Pulmonary artery endothelial cell (primary cell): ENCODE data around the gene CPHXL. TPM values are rescaled to one million over a fixed set of nuclear protein-coding genes. Genes with fewer than 3 reads are reported as not detected.

Source experiments
- DNase-seq: peaks from one replicate; pipeline ENCODE4 v3.0.0-alpha.2; 2011; ENCODE audit warnings: low read depth, low spot score
- total RNA-seq: library from RNA; depleted of rRNA; stranded (reverse); fragments of >200 nt; gene quantifications from 2 replicates; pipeline ENCODE4 v1.2.3, GENCODE V29; 2014

CPHXL gene
- total RNA-seq, 1 donor from 2014 or later: not detected

DNA sequence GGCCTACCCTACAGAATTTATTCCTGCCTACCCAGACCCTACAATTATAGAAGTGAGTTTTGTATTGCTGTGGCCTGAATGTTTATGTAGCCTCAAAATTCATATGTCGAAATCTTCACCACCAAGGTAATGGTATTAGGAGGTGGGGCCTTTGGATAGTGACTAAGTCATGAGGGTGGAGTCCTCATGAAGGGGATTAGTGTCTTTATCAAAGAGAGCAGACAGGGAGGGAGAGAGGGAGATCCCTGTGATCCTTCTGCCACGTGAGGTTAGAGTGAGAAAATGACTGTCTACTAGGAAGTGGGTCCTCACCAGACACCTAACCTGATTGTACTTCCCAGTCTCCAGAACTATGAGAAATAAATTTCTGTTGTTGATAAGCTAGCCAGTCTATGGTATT, 24.0 kb downstream of the CPHXL start:
- no peak for DNase-seq

DNA sequence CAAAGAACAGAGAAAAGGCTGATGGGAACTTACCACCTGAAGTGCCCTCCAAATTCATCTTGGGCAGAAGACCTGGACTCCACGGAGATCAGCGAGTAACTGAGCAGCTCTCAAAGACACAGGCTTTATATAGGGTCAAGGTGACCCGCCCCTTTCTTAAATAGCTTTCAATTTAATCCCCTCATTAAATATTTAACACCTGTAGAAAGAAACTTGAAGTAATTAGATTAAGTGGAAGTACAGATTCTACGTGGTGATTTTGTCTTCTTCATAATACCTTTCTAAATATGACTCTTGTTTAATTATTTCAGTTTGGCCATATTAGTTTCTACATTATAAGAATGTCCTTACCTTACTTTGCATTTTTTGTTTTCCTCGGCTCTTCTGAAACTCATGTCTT, 24.9 kb downstream of the CPHXL start, which contains the start of gene DUXB:
TSS of gene DUXB (minus strand) at position 101 of the 400 bp plus-strand sequence. CDS start at position 58, 43 bp downstream.
- DNase-seq: no peak

DNA sequence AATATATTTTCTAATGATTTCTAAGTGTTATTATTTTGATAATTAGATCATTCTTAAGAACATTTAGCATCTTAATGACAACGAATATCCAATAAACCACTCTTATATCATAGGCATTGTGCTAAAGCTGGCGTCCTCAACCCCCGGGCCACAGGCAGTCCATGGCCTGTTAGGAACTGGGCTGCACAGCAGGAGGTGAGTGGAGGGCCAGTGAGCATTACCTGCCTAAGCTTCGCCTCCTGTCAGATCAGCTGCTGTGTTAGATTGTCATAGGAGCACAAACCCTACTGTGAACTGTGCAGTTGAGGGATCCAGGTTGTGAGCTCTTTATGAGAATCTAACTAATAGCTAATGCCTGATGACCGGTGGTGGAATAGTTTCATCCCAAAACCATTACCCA, 28.7 kb downstream of the CPHXL start:
- no peak for DNase-seq

DNA sequence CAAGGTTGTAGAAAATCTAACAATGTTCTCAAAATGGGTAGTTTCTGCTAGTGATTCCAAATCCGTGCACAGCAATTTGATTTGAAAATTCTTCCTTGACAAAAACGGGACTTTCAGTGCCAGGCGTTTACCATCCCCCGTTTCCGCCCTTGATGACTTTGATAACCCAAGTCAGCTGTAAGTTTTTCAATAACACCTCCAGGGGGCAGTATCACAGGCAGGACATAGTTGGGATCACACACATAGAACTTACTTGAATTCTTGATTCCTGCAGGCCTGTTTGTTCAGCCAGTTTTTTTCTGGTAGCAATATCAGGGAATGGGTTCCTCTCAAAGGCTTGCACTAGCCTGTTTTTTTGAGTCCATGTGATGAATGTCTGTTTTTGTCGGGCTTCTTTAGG, 30.6 kb downstream of the CPHXL start:
- DNase-seq: no peak

DNA sequence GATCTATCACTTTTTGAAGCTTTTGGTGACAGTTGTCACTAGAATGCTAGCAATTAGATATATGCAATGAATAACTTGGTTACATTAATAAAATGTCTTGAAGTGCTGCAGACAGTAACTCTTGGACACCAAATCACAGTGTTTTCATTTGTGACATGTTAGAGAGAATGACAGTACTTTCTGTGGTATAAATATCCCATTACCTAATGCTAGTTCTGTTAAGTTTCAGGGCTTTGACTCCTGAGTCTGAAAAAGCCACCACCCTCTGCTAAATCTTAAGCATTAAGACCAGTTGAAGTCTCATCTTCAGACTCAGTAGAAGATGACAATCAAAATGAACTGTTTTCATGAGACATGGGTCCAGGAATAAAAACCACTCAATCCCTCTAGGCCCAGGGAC, 38.9 kb downstream of the CPHXL start:
- DNase-seq: no peak

DNA sequence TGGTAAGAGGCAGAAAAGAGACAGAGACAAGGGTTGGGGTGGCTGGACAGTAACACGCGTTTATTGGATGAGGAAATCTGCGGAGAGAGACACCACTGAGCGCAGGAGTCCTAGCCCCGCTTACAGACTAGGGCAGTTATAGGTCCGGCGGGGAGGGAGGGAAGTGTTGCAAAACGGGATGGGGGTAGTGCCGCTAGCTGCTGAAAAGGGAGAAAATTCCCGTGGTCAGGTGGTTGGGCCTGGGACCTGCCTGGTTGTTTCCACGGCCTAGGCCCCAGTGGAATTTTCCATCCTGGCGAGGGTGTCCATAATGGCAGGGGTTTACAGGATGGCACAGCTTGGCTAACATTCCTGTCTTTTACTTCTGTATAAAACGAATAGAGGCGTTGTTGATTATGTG, 44.0 kb downstream of the CPHXL start:
- no peak for DNase-seq

DNA sequence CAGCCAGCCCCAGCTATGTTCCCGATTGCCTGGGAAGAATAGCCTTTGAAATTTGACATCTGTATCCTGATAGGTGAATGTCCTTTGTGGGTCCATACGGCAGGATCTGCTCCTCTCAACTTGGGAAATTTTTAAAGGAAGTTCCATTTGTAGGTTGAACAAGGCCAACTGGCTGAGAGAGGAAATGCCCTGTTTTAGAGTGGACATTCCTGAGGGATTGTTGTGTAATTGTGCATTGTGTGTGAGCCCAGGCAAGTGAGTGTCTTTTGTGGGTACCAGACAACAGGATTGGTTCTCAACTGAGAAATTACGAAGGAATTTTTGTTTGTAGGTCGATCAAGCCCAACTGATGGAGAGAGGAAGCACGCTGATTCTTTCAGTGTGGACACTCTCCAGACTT, 46.9 kb downstream of the CPHXL start:
- no peak for DNase-seq

DNA sequence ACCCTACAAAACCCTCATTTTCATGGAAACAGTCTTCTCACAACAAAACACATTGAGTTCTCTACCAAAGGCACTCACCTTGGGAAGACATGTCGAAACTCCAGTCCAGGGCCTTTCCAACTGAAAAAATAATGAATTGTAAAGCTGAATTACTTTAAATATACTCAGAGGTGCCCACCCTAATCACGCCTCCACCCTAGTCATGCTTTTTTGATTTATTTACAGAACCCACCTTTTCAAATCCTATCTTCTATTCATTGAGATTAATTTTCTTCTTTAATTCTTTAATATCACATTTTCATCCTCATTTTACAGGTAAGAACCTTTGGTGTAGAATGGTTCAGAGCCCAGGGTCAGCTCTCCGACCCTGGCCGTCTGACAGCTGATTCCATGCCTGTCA, 49.4 kb downstream of the CPHXL start, which contains the start of gene CPHXL2:
TSS of gene CPHXL2 (minus strand) at position 101 of the 400 bp plus-strand sequence. CDS start at position 91, 10 bp downstream.
- no peak for DNase-seq

DNA sequence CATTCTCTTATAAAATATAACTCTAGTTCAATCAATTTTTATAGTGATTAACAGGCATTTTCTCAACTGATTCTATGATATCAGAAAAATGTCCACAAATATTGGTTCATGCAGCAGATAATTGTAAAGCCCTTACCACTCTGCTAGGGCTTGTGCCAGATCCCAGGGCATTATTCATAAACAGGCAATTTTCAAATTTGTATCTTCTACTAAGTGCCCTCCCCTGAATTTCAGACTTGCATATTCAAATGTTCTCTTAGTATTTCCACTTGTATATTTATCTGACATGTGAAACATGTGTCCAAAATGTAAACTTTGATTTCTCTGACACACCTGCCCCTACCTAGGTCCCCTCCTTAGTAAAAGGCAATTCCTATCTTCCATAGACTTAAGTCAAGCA, 58.8 kb downstream of the CPHXL start:
- no peak for DNase-seq

Other genes starting within 250 kb of the CPHXL start
- gene CHST6, start 231.0 kb downstream of the CPHXL start, total RNA-seq: 1.5 and 2.1 TPM in 2 replicates
- gene CHST5, start 190.4 kb downstream of the CPHXL start, total RNA-seq: not detected in 2 replicates
- 15.0 and 19.2 TPM in 2 replicates for gene TMEM231, start 170.2 kb downstream of the CPHXL start, total RNA-seq
- 33.1 and 34.6 TPM in 2 replicates for gene GABARAPL2, start 160.1 kb downstream of the CPHXL start, total RNA-seq
- 55.0 and 59.7 TPM in 2 replicates for gene ADAT1, start 103.2 kb downstream of the CPHXL start, total RNA-seq
- 213 and 222 TPM in 2 replicates for gene KARS1, start 78.8 kb downstream of the CPHXL start, total RNA-seq
- 39.0 and 49.8 TPM in 2 replicates for gene TERF2IP, start 78.7 kb downstream of the CPHXL start, total RNA-seq
- not detected in 2 replicates for gene CPHXL2, start 49.5 kb downstream of the CPHXL start, total RNA-seq
- not detected in 2 replicates for gene DUXB, start 25.0 kb downstream of the CPHXL start, total RNA-seq